Measurements from ENCODE around the gene COL4A2.

Gene COL4A2

GRCh38 chr13:110342474-110342873 is 35.4 kb downstream of the COL4A2 start:
- H3K27ac ChIP-seq: peak overlapping the region; percentile 87
- CTCF ChIA-PET: no interaction called here
- TF ChIP-seq CTCF (conservative IDR thresholded peaks at IDR 0.05; ENCODE audit: low read depth): no peak
- POLR2A ChIA-PET (ENCODE audit: low non-redundant PET): no interaction called here
- no peak for DNase-seq (ENCODE audit: low spot score)

DNA sequence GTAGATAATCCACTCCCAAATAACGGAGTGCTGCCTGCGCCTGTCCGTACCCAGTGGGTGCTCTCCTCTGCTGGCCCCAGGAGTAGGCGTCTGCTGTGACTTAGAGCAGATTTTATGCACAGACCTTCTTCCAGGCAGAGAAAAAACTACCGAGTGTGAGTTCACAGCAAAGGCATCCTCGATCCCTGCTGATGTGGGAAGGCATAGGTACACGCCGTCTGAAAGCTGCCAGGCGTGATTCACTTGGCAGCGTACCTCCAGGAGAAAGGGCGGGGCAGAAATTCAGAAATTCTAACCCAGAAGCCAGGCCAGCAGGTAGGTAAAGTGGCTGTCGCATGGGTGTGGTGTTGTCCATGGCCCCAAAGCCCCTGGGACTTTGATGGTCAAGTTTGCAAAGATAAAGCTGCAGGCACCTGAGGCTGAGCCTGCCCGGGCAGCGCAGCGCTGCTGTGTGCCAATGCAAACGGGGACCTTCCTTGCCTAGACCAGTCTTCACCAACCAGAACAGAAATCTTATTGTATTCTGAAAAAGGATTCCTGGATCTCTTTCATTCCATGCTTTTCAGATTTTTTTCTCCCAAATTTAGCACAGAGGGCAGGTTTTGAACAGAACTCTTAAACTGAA is 36.3 kb downstream of the COL4A2 start:
- ChIA-PET CTCF (interaction anchor here (0.5 to 0.7 kb wide), 3 partner anchors 10 to 120 kb away, joined by 3 to 6 read pairs (median 3); no protein-coding TSS in a partner anchor), POLR2A (ENCODE audit: low non-redundant PET) (no interaction called here)
- DNase-seq (ENCODE audit: low spot score): peak; percentile 82
- no peak for TF ChIP-seq CTCF (conservative IDR thresholded peaks at IDR 0.05; ENCODE audit: low read depth)
- peak overlapping the region; percentile 87 for H3K27ac ChIP-seq

GRCh38 chr13:110344320-110344719 is 37.2 kb downstream of the COL4A2 start:
- POLR2A ChIA-PET (ENCODE audit: low non-redundant PET): no interaction called here
- TF ChIP-seq CTCF (conservative IDR thresholded peaks at IDR 0.05; ENCODE audit: low read depth): no peak
- CTCF ChIA-PET: interaction anchor here (0.7 kb wide), 1 partner anchor 11 kb away, joined by 6 read pairs; no protein-coding TSS in a partner anchor
- H3K27ac ChIP-seq: no peak overlapping the region
- no peak for DNase-seq (ENCODE audit: low spot score)

- CTCF ChIA-PET: interaction anchor here (0.9 kb wide), 1 partner anchor 560 kb away, joined by 3 read pairs; no protein-coding TSS in a partner anchor
- POLR2A ChIA-PET (ENCODE audit: low non-redundant PET): no interaction called here
- DNase-seq (ENCODE audit: low spot score): no peak
- peak overlapping the region; percentile 89 for H3K27ac ChIP-seq
- TF ChIP-seq CTCF (conservative IDR thresholded peaks at IDR 0.05; ENCODE audit: low read depth): no peak
Measured at GRCh38 chr13:110345266-110345665, 38.2 kb downstream of the COL4A2 start.

GRCh38 chr13:110345701-110346100 is 38.6 kb downstream of the COL4A2 start:
- POLR2A ChIA-PET (ENCODE audit: low non-redundant PET): no interaction called here
- TF ChIP-seq CTCF (conservative IDR thresholded peaks at IDR 0.05; ENCODE audit: low read depth): no peak
- peak overlapping the region; percentile 89 for H3K27ac ChIP-seq
- CTCF ChIA-PET: interaction anchor here (0.9 kb wide), 1 partner anchor 561 kb away, joined by 3 read pairs; no protein-coding TSS in a partner anchor
- no peak for DNase-seq (ENCODE audit: low spot score)

DNA sequence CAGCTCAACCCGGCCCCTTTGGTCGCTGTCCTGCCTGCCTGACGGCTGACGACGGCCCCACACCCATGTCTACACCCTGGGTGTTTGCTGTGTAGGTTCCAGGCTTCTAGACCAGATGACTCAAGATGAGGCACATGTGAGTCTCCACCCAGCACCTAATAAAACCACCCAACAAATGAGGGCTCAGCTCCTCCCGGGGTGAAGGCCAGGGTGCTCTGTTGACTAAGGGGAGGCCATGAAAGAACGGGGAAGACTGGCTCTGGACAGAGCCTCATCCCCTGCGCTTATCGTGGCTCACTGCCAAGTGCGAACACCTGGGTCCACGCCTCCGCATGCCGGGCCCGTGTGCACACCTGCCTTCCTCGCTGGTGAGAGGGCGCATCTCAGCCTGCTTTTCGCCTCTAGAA is 39.6 kb downstream of the COL4A2 start:
- TF ChIP-seq CTCF (conservative IDR thresholded peaks at IDR 0.05; ENCODE audit: low read depth): no peak
- ChIA-PET POLR2A (ENCODE audit: low non-redundant PET) (no interaction called here), CTCF (interaction anchor here (0.7 kb wide), 1 partner anchor 96 kb away, joined by 3 read pairs; no protein-coding TSS in a partner anchor)
- peak; percentile 76 for DNase-seq (ENCODE audit: low spot score)
- H3K27ac ChIP-seq: peak overlapping the region; percentile 89

All from RWPE1 (cell line).